Measurements from ENCODE around the gene MYLK.

The MYLK gene

DNA sequence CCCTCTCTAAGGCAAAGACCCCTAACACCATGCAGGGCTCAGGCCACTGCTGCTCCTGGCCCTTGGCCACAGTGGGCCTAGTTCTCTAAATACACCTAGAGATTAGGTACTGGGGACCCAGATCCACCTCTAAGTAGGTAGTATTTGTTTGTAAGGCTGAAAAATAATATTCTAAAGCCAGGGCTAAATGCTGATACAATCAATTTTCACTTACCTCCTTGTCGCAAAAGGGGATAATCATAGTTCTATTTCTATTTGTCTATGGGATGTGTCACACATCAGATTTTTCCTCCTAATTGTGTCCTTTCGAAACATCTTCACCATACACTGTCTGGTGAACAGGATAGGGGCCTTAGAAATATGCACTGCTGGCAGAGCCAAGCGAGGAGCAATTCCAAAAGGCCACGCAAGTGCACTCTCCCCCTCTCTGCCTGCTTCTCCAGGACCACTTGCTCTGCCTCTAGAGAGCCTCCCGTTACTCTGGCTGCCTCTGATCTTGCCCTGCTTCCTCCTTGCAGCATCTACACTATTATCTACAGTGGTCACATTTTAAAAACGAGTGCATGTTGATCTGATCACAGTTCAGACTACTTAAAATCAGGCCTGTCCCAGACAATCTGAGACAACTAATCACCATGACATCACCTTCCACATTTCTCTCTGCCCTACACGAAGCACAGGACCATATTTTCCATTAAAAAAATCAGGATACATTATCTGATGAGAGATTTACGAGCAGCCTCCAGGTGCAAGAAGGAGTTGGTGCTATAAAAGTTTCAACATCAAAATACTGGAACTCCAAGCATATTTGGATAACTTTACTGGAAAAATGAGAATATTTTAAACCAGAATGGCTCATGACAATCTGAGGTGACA lies 115.4 kb downstream of the MYLK start:
- DNase-seq (ENCODE audit: low spot score) = no peak

DNA sequence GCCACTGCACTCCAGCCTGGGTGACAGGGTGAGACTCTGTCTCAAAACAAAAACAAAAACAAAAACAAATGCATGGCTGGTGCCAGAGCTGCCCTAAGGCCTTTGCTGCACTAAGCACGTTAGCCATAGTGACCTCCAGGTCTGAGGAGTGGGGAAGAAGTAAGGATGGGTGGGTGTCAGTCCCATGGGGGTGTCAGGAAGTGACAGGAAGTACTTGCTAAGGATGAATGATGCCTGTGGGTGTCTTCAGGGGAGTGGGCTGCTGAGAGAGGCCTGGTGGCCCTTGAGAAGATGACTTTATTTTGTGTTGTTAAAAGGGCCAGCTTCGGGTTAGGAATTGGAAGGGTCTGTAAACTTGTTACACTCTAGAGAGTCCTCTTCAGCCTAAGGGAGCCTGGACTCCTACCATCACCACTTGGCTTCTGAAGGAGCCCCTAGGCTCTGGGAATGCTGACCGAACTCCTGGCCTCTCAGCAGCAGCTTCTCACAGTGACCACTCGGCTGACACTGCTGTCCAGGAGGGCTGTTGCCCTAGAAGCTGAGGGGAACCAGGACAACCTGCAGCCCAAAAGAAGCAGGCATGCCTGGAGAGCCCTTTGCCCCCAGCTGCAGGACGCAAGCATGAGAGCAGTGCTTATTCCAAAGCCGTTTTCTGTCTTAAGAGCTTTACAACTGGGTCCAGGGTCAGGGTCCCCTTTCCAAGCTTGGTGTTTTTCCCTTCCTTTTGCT lies 116.4 kb downstream of the MYLK start:
- DNase-seq (ENCODE audit: low spot score) = no peak

DNA sequence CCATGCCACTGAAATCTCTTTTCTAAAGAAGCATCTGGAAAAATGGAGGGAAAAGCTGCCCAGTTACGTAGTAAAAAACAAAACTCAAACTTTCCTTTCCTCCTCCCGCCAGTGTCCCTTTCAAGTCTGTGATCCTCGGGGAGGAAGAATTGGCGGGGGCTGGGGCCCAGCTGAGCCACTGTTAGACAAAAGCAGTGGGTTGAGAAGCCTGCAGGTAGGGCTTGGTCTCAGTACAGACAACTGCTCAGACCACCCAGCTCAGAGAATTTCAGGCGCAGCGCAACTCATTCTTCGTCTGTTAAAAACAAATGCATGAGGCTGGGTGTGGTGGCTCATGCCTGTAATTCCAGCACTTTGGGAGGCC lies 117.1 kb downstream of the MYLK start:
- no peak for DNase-seq (ENCODE audit: low spot score)

DNA sequence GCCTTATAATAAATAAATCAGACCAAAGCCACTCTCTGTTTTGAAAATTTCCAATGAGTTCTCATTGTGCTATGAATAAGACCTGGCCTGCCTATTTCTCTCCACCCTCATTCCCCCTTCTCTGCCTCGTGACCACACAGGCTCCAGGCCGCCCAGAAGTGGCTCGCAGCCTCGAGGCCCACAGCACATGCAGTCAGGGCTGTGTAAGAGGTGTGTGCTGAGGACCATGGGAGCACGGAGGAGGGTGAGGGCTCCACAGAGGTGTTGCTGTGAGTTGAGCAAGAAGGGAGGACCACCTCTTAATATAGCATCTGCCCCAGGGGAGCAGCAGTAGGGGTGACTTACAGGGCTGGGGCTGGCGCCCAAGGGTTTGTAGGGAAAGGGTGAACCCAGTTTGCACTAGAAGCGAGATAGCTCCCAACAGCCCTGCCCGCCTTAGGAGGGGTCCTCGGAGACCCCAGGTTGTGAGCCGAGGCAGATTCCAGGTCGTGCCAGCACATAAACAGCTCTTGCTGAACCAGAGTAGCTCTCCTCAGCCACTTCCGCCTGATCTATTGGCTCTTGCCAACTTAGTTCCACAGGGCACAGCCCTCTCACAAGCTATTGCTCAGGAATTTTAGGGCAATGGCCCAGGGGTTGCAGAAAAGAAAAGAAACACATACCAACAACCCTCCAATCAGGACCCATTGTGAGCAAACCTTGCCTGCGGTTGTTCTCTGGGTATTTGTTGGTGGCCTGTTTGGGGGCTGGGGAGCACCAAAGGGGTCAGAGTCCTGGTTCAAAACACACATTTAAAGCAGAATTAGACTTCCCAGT lies 117.7 kb downstream of the MYLK start:
- no peak for DNase-seq (ENCODE audit: low spot score)

DNA sequence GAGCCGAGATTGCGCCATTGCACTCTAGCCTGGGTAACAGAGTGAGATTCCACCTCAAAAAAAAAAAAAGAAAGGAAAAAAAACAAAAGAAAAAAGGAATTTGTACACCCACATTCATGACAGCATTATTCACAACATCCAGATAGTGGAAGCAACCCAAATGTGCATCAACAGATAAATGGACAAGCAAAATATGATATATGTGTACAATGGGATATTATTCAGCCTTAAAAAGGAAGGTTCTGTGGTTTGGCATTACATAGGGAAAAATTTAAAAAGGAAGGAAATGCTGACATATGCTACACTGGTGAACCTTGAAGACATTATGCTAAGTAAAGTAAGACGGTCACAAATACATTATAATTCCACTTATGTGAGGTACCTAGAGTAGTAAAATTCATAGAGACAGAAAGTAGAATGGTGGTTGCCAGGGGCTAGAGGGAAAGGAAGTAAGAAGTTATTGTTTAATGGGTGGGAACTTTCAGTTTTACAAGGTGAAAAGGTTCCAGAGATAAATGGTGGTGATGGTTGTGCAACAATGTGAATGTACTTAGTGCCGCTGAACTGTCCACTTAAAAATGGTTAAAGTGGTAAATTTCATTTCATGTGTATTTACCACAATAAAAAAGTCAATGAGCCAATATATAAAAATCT lies 118.5 kb downstream of the MYLK start:
- no peak for DNase-seq (ENCODE audit: low spot score)

DNA sequence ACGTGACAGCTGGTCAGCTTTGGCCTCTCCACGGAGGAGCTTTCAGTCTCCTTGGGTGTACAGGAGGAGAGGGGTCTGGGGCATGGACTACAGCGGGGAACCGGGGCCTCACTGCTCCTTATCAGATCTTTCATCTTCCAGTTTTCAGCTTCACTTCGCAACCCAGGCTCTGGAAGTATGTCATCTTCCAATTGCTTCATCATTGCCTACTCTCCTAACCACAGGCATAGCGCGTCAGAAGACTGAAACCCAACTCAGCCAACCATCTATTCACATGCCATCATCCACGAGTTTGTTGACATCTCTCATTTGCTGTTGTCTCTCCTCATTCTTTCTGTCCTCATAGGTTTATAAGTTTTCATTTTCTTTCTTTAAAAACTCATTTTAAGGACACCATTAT lies 119.5 kb downstream of the MYLK start:
- DNase-seq (ENCODE audit: low spot score) = no peak

DNA sequence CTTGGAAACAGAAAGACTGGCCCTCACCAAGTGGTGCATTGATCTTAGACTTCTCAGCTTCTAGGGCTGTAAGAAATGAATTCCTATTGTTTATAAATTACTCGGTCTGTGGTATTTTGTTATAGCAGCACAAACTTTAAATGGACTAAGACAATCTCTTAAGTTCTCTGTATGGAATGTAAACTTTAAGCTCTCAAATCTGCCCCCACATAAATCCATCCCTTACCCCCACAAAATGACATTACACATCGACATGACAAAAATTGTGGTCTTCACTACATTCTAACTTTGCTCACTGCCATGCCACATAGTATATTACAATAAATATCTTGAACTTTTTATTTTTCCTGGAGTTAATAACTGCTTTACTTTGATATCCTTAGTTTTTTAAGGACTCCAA lies 121.3 kb downstream of the MYLK start:
- DNase-seq (ENCODE audit: low spot score) = no peak

DNA sequence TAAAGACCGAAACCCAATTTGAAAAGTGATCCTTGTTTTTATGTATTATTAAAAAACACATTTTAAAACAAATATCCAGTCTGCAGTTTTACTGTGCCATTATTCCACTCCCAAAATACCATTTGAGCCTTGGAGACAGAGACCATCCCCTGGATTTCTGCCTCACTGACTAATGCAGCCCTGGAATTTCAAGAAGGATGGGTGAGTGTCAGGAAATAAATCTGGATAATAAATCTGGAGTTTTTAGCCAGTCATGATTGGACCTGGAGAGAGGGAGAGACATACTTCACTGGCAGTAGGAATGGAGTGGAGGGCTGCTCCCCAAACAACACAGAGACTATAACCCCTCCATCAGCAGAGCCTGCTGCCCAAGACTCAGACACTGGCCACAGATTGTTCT lies 123.3 kb downstream of the MYLK start:
- no peak for DNase-seq (ENCODE audit: low spot score)

DNA sequence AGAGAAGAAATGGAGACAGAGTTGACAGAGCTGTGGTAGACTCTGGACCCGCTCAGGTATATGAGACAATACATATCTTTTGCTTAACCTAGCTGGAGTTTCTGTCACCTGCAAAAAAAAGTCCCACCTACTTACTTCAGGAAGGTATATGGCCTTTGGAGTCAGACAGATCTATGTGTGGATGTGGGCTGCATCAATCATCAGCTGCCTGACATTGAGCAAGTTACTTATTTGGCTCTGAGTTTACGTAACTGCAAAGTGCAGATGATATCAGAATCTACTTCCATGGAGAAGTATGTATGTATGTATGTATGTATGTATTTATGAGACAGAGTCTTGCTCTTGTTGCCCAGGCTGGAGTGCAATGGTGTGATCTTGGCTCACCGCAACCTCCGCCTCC lies 124.3 kb downstream of the MYLK start:
- DNase-seq (ENCODE audit: low spot score) = no peak

DNA sequence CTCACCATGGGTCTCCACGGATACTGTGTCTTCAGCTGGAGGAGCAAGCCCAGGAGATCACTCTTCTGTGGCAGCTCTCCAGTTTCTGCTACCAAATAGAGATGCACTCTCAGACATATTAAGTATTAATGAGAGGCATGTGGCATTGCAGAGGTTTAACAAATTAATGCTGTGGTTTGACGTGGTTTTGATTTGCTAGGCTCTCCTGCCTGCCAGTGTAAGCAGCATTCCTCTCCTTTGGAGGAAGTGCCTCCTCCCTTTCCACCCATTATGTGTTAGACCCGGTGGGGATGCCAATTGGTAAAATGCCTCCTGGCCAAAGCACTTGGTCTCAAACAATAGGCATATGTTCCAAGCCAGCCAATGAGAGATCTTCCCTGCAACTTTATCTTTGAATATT lies 124.8 kb downstream of the MYLK start:
- DNase-seq (ENCODE audit: low spot score) = no peak

DNA sequence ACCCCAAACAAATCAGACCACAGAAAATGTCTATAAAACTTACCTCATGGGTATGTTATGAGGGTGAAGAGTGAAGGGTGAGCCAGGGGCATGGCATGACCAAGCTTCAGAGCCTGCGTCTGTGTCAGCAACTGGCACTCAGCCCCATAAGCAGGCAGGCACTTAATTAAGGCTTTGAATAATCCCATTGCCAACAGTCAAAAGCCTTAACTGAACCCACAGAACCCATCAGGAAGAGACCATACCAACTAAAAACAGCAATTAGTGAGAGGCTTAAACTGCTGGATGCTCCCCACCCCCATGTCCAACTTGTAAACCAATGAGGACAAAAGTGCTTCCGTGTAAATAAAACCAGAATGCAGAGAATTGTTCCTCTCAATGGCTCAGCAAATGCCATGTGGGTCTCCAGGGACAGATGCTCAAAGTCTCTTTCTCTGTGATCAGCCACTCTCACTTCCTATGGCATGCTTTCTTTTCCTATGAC lies 126.0 kb downstream of the MYLK start:
- DNase-seq (ENCODE audit: low spot score) = no peak

DNA sequence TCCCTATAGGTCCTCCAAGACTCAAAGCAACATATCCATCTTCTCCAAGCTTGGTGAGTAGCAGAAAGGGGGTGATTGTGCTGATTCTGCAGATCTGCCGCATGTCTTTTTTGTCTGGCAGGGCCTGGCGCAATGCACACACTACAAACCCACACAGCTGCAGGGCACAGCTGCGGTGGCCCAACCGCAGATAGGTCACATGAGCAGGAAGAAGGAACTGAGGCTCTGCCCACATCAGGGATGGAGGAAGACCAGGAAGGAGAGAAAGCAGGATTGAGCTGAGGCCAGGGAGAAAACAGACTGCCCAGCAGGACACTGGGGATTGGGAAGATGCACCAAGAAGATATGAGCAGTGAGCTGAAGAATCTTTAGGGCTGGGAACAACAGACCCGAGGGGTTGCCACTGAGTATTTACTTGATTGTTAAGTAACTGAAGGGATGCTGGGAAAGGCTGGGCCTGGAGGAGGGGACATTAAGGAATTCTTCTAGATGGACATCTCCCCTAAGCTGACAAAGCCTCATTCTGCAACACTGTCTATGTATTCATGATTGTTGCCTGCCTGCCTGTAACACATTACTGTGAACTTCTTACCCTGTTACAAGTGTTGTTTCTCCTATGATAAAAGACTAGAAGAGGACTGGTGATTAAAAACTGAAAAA lies 126.7 kb downstream of the MYLK start:
- no peak for DNase-seq (ENCODE audit: low spot score)

DNA sequence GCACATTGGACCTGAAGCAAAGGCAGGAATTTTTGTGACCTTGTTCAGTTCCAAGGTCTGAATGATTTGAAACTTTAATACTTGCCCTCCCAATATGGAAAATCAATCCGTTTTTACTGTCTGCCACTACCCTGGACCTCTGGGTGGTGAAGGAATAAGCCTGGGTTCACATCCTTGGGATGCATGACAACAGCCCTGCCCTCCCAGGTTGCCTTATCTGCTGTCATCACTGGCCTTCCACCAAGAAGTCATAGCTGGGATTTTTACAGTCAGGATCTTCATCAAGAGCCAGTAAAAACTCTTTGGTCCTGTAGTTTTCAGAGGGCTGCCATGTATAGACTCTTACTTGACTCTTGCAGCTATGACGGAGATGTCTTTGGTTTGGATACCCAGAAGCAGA lies 128.6 kb downstream of the MYLK start:
- no peak for DNase-seq (ENCODE audit: low spot score)

DNA sequence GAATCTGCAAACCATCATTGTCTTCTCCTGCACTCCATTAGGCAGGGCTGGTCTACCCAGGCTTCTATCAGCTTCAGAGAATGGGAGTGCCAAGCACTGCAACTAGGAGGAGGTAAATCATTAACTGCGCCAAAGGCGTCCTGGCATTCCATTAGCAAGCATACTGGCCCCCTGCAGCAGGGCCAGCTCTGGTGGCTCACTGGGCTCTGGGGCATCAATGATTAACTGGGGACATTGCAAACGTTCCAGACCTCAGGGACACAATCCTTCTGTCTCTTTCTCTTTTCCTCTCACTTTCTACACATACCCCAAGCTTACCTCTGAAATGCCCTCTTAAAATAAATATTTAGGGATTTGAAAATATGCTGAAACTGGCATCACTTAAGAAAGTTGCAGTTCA lies 129.0 kb downstream of the MYLK start:
- DNase-seq (ENCODE audit: low spot score) = no peak

DNA sequence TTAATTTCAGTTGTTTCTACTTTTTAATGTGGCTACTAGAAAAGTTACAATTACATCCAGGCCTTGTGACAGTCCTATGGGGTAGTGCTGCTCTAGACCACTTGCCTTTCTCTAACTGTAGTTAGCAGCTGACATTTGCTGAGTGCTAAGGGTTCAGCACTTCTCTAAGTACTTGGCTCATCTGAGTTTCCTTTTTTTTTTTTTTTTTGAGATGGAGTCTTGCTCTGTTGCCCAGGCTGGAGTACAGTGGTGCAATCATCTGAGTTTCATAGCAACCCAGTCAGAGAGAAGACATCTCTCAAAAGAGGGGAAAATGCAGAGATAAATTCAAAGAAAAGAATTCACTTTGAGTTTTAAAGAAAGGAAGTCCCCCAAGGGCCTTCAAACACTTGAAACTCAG lies 130.8 kb downstream of the MYLK start:
- DNase-seq (ENCODE audit: low spot score) = no peak

DNA sequence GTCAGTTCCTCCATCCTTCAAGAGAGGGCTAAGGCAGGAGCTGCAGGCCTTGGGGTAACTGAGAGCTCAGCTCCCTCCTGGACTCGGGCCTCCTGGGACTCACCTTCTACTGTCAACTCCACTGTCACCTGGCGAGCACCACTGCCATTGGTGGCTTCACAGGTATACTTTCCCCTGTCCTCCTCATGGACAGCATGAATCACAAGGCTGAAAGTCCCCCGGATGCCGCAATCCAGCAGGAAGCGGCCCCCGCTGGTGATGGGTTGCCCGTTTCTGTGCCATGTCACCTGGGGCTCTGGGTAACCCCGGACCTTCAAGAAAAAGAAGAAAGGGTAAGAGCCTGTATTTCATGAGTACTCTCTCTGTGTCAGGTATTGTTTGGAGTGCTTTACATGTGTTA lies 131.9 kb downstream of the MYLK start:
- DNase-seq (ENCODE audit: low spot score) = no peak

DNA sequence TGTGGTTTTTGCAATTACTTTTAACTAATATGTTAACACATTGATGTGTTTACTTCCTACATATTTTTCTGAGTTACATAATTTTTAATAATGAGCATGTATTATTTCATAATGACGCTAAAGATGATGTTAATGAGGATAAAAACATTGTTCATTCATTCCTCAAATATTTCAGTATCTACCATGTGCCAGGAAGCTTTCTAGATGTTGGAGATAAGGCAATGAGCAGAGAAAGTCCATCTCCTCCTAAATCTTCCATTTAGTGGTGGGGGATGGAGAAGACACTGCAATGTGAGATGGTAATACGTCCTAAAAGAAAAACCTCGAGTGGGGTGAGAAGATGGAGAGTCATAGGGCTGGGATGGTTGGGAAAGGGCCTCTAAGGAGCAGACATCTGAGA lies 132.7 kb downstream of the MYLK start:
- DNase-seq (ENCODE audit: low spot score) = no peak

DNA sequence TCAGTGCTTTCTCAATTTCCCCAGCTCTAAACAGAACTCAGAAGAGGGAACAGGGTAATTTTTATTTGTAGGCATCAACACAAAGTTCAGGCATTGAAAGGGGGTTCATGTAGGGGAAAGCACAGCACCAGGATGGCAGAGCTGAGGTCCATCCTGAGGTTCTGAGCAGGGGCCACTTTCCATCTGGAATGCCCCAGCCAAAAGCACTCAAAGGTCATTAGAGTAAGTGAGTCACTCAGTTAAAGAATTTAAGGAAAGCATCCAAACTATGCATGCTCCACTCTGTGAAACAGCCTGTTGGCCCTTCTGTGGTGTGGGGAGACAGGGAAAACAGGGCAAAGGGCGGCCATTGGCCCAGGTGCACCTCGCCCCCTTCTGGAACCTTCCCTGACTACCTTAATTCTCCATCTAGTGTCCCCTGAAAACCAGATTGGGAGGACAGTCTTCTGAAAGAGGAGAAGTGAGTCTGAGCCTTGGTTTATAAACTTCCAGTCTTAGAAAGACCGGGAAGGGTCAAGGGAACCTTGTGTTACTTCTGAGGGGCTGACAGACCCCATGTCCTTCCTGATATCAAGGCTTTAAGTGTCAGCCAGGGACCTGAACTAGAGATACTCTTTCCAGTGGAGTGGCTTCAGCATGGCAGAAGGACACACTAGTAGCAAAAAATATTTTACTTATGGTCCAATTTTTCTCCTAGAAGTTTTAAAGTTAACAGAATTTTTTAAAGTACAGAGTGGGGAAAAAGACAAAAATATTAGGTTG lies 133.3 kb downstream of the MYLK start:
- DNase-seq (ENCODE audit: low spot score) = no peak

DNA sequence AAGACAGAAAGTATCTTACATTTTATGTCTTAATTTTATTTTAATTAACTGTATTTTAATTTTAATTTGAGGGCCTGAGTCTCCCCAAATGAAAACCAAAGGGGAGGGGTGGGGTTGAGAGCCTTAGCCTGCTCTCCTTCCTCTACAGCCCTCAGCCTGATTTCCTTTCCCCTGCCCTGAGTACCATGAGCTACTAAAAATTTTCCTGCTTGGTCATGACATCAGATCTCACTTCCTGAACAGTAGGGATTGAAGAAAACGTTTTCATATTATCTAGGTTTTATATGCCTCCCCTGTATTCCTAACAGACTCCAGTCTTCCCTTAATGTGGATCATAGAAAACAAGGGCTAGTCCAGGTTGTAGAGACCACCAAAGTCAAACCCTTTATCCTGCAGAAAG lies 133.9 kb downstream of the MYLK start:
- DNase-seq (ENCODE audit: low spot score) = no peak

DNA sequence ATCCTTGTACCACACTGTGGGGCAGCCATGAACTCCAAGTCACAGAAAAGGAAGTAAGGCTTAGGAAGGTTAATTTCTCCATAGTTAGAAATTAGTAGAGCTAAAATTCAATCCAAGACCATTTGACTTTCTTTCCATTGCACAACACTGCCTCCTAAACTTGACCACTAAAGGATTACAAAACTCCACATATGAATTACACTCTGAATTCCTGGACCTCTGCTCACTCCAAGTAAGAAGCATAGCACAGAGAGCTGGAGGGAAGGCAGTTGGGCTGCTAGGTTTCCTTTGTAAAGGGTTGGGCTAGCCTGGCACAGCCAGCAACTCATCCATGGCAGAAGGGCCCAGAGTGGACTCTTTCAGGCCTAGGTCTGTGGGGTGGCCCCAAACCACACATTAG lies 134.4 kb downstream of the MYLK start:
- DNase-seq (ENCODE audit: low spot score) = no peak
